Stimulated activated CD4-positive, alpha-beta T cell treated with anti-CD3 and anti-CD28 coated beads, Interleukin-4, amount 100 ng/mL, for 1 hour (primary cell): ENCODE data around the gene DARS2.
"Not testable (repeated sequence)": the region's sequence is repeated elsewhere in the genome, so short reads cannot be mapped to it uniquely, and the experiment has no call there.

Experiments
- DNase-seq: peaks from one replicate; pipeline ENCODE4 v3.0.0-alpha.2; 2020

The DARS2 gene, protein sequence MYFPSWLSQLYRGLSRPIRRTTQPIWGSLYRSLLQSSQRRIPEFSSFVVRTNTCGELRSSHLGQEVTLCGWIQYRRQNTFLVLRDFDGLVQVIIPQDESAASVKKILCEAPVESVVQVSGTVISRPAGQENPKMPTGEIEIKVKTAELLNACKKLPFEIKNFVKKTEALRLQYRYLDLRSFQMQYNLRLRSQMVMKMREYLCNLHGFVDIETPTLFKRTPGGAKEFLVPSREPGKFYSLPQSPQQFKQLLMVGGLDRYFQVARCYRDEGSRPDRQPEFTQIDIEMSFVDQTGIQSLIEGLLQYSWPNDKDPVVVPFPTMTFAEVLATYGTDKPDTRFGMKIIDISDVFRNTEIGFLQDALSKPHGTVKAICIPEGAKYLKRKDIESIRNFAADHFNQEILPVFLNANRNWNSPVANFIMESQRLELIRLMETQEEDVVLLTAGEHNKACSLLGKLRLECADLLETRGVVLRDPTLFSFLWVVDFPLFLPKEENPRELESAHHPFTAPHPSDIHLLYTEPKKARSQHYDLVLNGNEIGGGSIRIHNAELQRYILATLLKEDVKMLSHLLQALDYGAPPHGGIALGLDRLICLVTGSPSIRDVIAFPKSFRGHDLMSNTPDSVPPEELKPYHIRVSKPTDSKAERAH

DNA sequence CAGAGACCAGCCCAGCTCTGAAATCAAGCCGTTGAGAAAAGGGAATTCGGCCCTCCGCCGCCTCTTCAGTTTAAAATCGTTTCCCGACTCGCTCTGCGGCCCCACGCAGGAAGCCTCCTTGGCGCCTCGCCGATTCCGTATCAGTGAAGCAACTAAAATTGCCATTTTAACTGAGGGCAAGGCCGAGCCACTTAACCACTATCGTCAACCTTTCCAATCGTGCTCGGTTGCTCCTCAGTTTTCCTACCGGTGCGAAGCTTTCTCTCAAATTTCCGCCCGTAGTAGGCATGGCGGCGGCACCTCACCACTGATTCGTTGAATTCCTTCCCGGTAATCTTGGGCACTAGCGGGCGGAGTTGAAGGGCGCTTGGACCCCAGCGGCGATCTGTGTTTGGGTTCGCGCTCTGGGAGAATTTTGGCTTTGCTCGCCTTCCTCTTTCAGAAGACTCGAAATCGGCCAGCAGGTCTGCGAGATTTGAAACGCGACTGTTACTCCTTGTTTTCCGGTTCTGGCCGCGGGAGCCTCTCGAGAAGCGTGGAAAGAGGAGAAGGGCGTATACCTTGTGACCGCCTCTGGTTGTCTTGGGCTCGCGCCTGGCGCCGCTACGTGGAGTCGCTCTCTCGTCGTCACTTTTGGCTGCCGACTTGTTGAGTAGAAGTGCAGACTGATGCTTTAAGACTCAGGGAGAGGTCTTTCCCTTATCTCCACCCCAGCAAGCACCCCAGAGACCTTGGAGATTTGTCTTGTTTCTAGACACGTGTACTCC is at the start of gene DARS2, which contains the start of gene CENPL:
Gene DARS2 (plus strand): TSS at position 359 of the 767 bp plus-strand sequence. CDS start 557 bp downstream, outside the sequence.
Gene CENPL (minus strand): TSS at position 569 of the 767 bp plus-strand sequence. CDS start 13,584 bp downstream, outside the sequence.
- peak; percentile 81 for DNase-seq

DNA sequence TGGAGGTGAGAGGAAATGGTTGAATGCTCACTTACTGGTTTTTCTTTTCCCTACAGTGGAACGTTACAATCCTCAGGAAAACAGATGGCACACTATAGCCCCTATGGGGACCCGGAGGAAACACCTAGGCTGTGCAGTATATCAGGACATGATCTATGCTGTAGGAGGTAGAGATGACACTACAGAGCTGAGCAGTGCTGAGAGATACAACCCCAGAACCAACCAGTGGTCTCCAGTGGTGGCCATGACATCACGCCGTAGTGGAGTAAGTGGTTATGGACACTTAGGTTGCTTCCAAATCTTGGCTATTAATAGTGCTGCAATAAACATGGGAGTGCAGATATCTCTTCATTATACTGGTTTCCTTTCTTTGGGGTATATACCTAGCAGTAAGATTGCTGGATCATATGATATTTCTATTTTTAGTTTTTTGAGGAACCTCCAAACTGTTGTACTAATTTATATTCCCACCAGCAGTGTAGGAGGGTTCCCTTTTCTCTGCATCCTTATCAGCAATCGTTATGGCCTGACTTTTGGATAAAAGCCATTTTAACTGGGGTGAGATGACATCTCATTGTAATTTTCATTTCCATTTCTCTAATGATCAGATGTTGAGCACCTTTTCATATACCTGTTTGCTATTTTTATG is 48.8 kb upstream of the DARS2 start:
- no peak for DNase-seq

DNA sequence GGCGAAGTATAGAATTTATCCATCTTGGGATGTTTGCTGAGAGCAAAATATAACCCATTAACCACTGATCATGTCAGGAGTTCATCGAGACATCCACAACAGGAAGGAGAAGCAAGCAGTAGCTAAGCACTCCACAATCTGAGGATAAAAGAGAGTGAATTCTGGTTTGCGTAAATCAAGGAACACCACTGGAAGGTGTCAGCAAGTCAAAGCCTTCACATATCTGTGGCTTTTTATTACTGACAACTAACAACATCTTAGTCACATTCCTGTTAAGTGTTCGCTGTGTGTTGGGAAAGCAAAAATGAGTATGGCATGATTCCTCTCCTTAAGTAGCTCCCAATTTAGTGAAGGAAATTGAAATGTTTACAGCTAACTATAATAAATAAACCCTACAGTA is 44.5 kb upstream of the DARS2 start:
- no peak for DNase-seq

- DNase-seq = no peak
Observed at GRCh38 chr1:173784997-173785396, 39.5 kb upstream of the DARS2 start.

DNA sequence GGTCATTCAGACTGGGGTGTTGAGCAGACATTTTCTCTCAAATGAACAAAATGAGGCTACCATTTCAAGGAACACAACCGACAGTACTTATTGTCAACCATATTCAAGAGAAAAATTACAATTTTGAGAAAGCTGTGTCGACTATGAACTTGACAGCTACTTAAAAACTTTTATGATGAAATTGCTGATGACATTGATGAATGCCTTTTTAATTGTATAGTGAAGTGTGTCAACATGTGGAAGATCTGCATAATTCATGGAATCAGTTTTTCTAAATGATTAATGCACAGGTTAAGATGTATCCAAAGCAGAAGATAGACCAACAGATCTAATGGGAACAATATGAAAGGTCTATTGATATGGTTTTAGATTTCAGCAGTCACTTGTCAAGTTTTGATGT is 34.6 kb upstream of the DARS2 start:
- no peak for DNase-seq

- no peak for DNase-seq
Observed at GRCh38 chr1:173798078-173798477, 26.4 kb upstream of the DARS2 start.

- DNase-seq = not testable (repeated sequence)
Observed at GRCh38 chr1:173799995-173800394, 24.5 kb upstream of the DARS2 start.

DNA sequence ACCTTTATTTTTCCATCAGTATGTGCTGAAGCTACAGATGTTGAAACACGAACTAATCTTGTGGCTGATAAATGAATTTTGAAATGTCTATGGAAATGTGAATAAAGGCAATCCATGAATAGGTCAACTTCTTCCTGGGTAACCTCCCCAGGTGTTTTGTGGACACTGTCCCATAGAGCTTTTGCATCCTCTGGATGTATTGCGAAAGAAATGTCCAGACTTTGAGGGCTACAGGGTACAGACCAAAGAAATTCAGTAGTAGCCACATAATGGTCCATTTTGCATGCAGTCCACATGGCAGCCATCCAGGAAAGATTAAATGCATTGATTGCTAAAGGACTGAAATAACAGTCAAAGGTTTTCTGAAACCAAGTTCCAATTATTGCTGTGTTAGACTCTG is 21.5 kb upstream of the DARS2 start:
- no peak for DNase-seq

DNA sequence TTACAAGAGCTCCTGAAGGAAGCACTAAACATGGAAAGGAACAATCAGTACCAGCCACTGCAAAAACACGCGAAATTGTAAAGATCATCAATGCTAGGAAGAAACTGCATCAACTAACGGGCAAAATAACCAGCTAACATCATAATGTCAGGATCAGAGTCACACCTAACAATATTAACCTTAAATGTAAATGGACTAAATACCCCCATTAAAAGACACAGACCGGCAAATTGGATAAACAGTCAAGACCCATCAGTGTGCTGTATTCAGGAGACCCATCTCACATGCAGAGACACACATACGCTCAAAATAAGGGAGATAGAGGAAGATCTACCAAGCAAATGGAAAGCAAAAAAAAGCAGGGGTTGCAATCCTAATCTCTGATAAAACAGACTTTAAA is 10.8 kb upstream of the DARS2 start:
- DNase-seq = not testable (repeated sequence)

GRCh38 chr1:173818459-173818858 is 6.0 kb upstream of the DARS2 start:
- no peak for DNase-seq

GRCh38 chr1:173821680-173822079 is 2.8 kb upstream of the DARS2 start:
- no peak for DNase-seq

- DNase-seq = no peak
Observed at GRCh38 chr1:173823781-173824314, 625 bp upstream of the DARS2 start.

DNA sequence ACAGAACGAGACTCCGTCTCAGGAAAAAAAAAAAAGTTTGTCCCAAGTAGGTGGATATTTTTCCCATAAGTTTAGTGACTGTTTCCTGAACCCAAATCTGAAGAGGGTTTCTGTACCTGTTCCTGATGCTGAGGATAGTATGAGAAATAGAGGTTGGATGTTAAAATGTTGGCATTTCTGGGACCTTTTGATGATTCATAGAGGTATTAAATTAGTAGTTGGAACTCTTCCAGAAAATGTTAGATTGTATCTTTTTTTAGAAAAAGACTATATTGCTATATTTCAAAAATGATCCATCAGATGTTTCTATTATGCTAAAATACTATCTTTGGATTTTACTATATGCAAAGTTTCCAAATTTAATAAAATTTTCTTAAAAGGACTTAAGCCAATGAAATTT is 3.1 kb downstream of the DARS2 start:
- no peak for DNase-seq

DNA sequence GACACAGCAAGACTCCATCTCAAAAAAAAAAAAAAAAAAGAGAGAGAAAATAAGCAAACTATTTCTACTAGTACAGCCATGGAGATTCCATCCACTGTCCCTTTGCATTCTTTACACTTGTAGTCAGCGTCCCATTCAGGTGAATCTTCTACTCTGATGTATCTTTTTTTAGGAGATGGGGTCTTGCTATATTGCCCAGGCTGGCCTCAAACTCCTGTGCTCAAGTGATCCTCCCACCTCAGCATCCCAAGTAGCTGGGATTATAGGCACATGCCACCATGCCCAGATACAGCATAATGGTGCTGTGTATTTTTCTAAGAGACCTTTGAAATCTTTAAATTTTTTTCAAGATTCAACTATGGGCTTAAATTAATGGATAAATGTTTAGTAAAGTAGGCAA is 8.3 kb downstream of the DARS2 start:
- DNase-seq = no peak

- no peak for DNase-seq
Observed at GRCh38 chr1:173852105-173852504, 27.6 kb downstream of the DARS2 start.

DNA sequence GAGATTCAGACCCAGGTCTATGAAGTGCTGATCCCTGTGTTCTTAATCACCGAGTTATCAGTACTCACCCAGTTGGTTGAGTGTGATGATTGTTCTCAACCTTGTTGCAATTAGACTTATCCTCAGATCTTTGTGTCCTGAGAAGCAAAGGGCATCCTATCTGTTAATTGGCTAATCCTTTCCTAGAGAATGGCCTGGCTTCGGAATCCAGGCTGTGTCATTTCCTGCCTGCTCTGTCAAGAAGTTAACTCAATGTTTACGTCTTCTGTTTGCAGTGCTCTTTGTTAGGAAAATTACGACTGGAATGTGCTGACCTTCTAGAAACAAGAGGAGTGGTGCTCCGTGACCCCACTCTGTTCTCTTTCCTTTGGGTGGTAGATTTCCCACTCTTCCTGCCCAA is 28.6 kb downstream of the DARS2 start:
- DNase-seq = no peak

GRCh38 chr1:173856014-173856413 is 31.5 kb downstream of the DARS2 start:
- DNase-seq = no peak

DNA sequence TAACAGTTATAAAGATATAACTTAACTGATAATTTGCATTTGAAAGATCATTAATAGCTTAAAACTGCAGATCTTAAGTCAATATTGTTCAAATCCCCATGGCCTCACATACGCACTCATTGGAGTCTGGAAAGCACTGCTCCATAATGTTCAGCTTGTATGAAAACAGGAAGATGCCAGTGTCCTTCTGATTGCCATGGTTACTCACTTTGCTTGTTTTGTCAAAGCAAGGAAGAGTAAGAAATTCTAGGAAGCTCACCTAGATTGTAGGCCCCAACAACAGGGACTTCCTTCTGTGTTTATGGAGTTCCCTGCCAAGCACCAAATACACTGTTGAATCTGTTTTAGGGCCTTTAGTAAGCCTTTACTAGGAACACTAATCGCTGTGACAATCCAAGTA is 32.4 kb downstream of the DARS2 start:
- no peak for DNase-seq

DNA sequence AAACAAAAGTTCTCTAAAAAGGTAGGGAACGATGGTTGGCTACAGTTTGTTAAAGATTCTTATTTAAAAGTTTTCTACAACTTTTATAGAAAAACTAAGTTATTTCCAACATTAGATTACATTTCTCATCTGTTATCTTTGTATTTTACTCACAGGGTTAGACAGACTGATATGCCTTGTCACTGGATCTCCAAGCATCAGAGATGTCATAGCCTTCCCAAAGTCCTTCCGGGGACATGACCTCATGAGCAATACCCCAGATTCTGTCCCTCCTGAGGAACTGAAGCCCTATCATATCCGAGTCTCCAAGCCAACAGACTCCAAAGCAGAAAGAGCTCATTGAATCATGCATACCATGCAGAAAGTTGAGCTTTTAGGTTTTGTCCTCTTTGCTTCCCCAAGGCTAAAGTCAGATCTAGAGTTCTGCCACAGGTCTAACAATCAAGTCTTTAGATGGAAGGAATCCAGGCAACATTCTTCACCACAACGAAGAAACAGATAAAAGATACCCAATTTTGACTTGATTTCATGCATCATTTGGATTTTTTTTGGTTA is 33.0 kb downstream of the DARS2 start:
- DNase-seq = no peak

DNA sequence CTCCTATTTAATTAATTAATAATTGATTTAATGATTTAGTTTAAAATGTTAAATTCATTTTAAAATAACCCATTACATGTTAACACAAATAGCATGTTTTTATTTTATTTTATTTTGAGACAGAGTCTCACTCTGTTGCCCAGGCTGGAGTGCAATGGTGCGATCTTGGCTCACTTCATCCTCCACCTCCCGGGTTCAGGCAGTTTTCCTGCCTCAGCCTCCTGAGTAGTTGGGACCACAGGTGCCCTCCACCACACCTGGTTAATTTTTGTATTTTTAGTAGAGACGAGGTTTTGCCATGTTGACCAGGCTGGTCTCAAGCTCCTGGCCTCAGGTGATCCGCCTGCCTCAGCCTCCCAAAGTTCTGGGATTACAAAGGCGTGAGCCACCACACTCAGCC is 35.1 kb downstream of the DARS2 start:
- DNase-seq = not testable (repeated sequence)

- DNase-seq = no peak
Observed at GRCh38 chr1:173860065-173860464, 35.6 kb downstream of the DARS2 start.

GRCh38 chr1:173861731-173862145 is 37.3 kb downstream of the DARS2 start:
- peak; percentile 27 for DNase-seq
